ENCODE data around the gene NT5C1A.

- TF ChIP-seq CTCF (IDR thresholded peaks at IDR 0.05) (no peak), POLR2A (IDR thresholded peaks at IDR 0.05) (no peak)
These were observed 23.4 kb downstream of the NT5C1A start for GRCh38 chr1:39648496-39648895.

All from lower leg skin (tissue), 3 donors.